CD4-positive, alpha-beta T cell treated with Interleukin-12 subunit alpha and Interleukin-12 subunit beta, for 1 hour (primary cell): ENCODE data around the gene LRATD1.

ENCODE experiments used
- DNase-seq: peaks from one replicate; pipeline ENCODE4 v3.0.0-alpha.2; 2020

LRATD1 gene

DNA sequence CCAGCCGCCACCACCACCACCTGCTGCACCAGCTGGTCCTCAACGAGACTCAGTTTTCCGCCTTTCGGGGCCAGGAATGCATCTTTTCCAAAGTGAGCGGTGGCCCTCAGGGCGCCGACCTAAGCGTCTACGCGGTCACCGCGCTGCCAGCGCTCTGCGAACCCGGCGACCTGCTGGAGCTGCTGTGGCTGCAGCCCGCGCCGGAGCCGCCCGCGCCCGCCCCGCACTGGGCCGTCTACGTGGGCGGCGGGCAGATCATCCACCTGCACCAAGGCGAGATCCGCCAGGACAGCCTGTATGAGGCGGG, 1.6 kb downstream of the LRATD1 start:
- no peak for DNase-seq

- DNase-seq, result no peak
Measured at GRCh38 chr2:14634489-14635390, 2.2 kb downstream of the LRATD1 start.

DNA sequence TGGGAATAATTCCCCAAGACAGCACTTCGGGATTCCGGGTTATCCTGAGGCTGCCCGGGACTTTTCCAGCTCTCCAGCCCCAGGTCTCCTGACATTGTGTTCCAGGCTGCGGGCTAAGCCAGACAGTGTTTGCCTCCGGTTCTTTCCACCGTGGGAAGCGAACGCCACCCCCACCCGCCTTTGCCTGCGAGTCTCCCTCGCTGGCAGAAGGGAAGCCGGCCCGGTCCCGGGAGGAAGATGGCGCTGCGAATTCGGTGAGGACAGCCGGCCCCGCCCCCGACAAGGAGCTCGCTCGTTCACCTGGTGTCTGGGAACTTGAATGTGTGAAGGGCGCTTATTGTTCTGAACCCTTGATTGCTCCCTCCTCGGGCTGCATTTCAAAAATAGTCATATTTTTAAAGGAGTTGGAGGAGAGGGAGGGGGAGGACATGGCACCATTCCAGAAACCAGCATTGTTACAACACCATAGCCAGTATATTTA, 2.9 kb downstream of the LRATD1 start:
- DNase-seq, result no peak

DNA sequence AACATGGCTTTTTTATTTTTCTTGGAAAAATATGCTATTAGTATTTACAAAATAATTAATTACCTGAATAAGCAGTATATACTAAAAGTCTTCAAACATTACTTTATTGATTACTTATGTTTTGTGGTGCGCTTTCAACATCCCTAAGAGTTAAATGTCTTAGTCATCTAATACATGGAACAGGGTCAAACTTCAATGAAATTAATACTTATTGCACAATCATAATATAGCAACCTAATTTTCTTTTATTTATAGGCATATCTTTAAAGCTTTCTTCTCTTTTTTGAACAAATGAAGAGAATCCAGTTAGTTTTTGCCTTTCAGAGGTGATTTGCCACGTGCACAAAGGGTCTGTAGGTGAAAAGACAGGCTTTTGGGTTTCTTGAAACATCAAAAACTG, 6.0 kb downstream of the LRATD1 start:
- no peak for DNase-seq

DNA sequence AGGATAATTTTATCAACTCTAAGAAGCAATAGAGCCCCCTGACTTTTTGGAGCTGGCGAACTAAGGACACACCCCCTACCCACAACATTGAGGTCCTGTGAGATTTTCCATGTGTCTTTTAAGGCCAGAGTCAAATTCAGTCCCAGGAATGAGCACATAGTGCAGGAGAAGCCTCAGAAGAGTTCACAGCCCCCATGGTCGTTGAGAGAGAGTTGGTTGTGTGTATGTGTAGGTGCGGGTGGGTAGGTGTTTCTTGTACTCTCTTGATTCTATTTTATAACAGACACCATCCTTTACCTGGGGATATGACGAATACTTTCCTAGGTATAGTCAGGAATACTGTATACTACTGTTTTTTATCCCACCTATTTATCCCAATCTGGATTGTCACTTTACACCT, 8.6 kb downstream of the LRATD1 start:
- no peak for DNase-seq

DNA sequence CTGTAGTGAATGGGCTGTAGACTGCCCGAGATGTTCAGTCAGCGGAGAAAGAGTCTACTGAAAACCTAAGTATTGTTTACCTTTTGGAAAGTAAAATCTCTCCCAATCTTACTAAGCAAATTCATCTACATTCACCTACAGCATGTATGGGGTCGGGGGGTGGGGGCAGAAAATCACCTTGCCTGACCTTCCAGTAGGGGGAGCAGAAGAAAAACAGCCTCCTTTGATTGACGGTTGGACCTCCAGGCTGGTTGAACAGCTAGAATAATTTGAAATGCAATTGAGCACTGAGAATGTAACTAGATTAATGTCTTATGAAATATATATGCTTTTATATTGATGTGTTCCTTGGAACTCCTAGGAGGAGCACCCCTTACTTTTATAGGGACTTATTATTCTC, 10.0 kb downstream of the LRATD1 start:
- DNase-seq, result no peak

DNA sequence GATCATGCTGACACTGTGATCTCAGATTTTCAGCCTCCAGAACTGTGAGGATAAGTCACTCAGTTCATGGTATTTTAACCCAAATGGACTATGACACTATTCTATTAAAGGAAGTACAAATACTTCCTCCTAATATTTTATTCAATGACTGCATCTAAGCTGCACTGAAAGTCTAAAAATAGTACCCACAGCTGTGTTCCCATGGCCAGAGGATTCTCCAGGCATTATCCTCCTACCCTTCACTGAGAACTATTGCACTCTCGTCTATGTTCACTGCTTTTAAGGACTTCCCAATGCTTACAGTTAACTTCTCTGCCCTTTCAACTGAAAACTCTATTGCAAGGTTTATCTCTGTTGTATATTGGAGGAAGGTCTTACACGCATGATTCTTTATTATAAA, 15.2 kb downstream of the LRATD1 start:
- no peak for DNase-seq

GRCh38 chr2:14650066-14650465, 17.5 kb downstream of the LRATD1 start:
- no peak for DNase-seq

GRCh38 chr2:14654835-14655282, 22.3 kb downstream of the LRATD1 start:
- DNase-seq, result no peak

GRCh38 chr2:14656146-14656545, 23.6 kb downstream of the LRATD1 start:
- no peak for DNase-seq

DNA sequence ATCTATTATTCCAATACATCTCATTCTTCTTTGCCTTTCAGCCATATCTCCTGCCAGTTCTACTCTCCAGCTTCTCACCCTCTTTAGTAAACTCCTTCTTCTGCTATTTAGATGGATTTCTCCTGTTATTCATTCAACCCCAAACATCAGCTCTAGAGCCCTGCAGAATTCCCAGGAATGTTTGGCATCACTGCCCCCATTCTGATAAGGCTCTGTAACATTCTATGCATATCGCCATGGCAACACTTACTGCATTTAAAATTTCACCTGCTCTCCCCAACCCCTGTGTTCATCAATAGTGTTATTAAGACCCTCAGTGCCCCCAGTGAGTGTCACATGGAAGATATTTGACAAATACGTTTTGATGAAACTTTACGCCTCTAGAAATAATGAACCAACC, 28.6 kb downstream of the LRATD1 start:
- no peak for DNase-seq

- no peak for DNase-seq
Measured at GRCh38 chr2:14673351-14673875, 40.9 kb downstream of the LRATD1 start.

- no peak for DNase-seq
Measured at GRCh38 chr2:14675489-14675888, 43.0 kb downstream of the LRATD1 start.

- no peak for DNase-seq
Measured at GRCh38 chr2:14676371-14676770, 43.9 kb downstream of the LRATD1 start.

DNA sequence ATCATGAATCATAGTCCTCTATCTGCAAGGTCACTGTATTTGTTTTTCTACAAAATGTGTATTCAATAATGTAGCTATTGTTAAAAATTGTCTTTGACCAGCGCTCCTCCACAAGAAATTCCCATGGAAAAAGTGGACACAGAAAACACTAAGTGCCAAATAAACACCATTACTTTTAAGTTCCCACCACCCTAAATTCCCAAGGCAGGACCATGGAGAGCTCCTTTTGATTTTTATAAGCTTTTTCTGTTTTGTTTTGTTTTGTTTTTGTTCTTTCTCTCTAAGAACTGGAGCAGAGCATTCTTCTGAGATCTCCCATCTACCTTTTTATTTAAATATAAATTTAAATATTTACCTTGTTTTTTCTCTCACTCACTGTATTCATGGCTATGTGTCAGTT, 44.5 kb downstream of the LRATD1 start:
- no peak for DNase-seq

DNA sequence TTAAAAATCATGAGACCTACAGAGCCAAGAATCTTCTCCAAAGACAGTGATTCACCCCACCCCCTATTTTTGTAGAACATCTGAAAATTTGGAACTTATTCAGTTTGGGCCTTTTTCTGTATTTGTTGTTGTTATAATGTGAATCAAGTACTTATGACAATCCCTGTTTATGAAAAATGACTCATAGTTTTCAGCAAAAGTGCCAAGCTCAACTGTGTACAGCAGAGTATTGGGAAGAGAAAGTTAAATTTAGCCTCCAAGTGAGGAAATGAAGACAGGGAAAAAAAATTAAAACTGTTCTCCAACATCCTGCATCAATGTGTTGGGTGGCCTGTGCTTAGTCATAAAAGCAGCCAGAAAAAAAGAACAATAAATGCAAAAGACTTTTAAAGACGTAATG, 46.2 kb downstream of the LRATD1 start:
- DNase-seq, result no peak

DNA sequence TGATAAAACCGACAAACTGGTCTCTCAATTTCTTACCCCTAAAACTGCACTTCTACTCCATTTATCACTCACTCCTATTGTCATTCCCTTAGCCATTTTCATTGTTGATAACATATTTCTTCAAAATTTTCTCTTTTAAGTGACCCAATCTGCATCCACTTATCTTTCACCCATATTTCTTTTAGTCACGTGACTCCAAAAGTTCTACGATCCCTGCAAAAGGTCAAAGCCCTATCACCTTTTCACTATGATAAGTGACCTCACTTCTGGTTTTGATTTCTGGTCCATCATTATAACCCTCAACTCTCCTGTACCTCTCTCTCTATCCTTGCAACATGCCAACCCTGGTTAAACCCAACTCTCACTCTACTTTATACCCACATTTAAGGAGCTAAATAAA, 49.1 kb downstream of the LRATD1 start:
- DNase-seq, result no peak
